Endothelial cell of umbilical vein (primary cell): ENCODE results near the gene SUSD6. TPM values are rescaled to one million over a fixed set of nuclear protein-coding genes. Genes with fewer than 3 reads are reported as not detected.

Experiments used
- BruUV-seq: library from RNA; stranded (reverse); fragments of 400-500 nt; replicated peaks from 2 replicates; lab custom pipeline; 2021; lab: Mats Ljungman, UMichigan
- CTCF ChIA-PET: fragments of 300-600, 350-600 bp; sonication (Branson Sonifier 250); formaldehyde crosslinking; loops from one replicate; lab custom pipeline; 2021; ENCODE audit warnings: antibody characterized with exemption, inconsistent platforms; lab: Charles Lee
- POLR2A ChIA-PET: fragments of 300-600, 350-600 bp; sonication (Branson Sonifier 250); formaldehyde crosslinking; loops from one replicate; lab custom pipeline; 2021; ENCODE audit warnings: antibody characterized with exemption, inconsistent platforms; lab: Charles Lee
- DNase-seq: peaks from one replicate; pipeline ENCODE4 v3.0.0-alpha.2; 2011; ENCODE audit warnings: low read depth, low spot score
- FAIRE-seq: peaks from 2 replicates; lab custom pipeline; 2011; peaks lifted over from hg19 to GRCh38; lab: Jason Lieb, UNC
- H2AFZ ChIP-seq: 2 replicates; pipeline ENCODE4 v1.6.0; 2012; ENCODE audit warnings: low read depth, low read length, control low read depth, inconsistent platforms
- H3K27ac ChIP-seq: 2 replicates; pipeline ENCODE4 v1.5.1; 2011; ENCODE audit warnings: low read depth, mild to moderate bottlenecking, control low read depth, low read length, moderate library complexity; ENCODE audit not compliant: insufficient read depth
- H3K27me3 ChIP-seq, 2 experiments: 2 replicates each; pipeline versions ENCODE4 v1.6.0 to v1.6.1; 2011; ENCODE audit warnings: low read length in 2 of 2, mixed read lengths in 1 of 2; ENCODE audit not compliant: control insufficient read depth in 2 of 2, insufficient read depth in 2 of 2
- H3K36me3 ChIP-seq, 2 experiments: 2 replicates in 1 of 2; 3 replicates in 1 of 2; pipeline ENCODE4 v1.5.1; 2011; ENCODE audit warnings: low read length in 2 of 2, mild to moderate bottlenecking in 1 of 2, moderate library complexity in 1 of 2; ENCODE audit not compliant: control insufficient read depth in 2 of 2, insufficient read depth in 2 of 2; ENCODE audit errors: extremely low read depth in 1 of 2
- H3K4me1 ChIP-seq: 3 replicates; pipeline ENCODE4 v1.5.1; 2011; ENCODE audit warnings: mild to moderate bottlenecking, low read length; ENCODE audit not compliant: control insufficient read depth, insufficient read depth; ENCODE audit errors: extremely low read depth
- H3K4me2 ChIP-seq: 2 replicates; pipeline ENCODE4 v1.6.1; 2011; ENCODE audit warnings: low read length, control low read depth, mixed read lengths; ENCODE audit not compliant: insufficient read depth
- H3K4me3 ChIP-seq, 3 experiments: fragments of 200-600 bp in 1 of 3; sonication (generic), shearing (Covaris generic) in 1 of 3; replicated peaks in 1 of 3; 2 replicates each; pipeline ENCODE4 v1.5.1; 2011 to 2016; ENCODE audit warnings: control low read depth in 3 of 3, low read length in 3 of 3, mild to moderate bottlenecking in 2 of 3, inconsistent platforms in 1 of 3, low read depth in 1 of 3, moderate library complexity in 1 of 3; ENCODE audit not compliant: insufficient read depth in 1 of 3
- H3K79me2 ChIP-seq: 2 replicates; pipeline ENCODE4 v1.6.0; 2012; ENCODE audit warnings: low read length, inconsistent platforms; ENCODE audit not compliant: control insufficient read depth, insufficient read depth
- H3K9ac ChIP-seq: replicated peaks from 2 replicates; pipeline ENCODE3; 2011; ENCODE audit warnings: low read length, control low read depth; ENCODE audit not compliant: insufficient read depth; ENCODE audit errors: extremely low read depth
- H3K9me1 ChIP-seq: replicated peaks from 3 replicates; pipeline ENCODE4 v1.6.0; 2011; ENCODE audit warnings: mild to moderate bottlenecking, low read length; ENCODE audit not compliant: control insufficient read depth, insufficient read depth; ENCODE audit errors: extremely low read depth
- H3K9me3 ChIP-seq: replicated peaks from 2 replicates; pipeline ENCODE4 v1.5.1; 2012; ENCODE audit warnings: low read length, inconsistent platforms; ENCODE audit not compliant: control insufficient read depth, insufficient read depth
- H4K20me1 ChIP-seq: replicated peaks from 2 replicates; pipeline ENCODE3; 2011; ENCODE audit warnings: mild to moderate bottlenecking, low read length; ENCODE audit not compliant: control insufficient read depth, insufficient read depth; ENCODE audit errors: extremely low read depth
- CTCF ChIP-seq, 2 donors: IDR thresholded peaks; 1 replicate in 1 of 2; 2 replicates in 1 of 2; pipeline ENCODE4 v1.5.1; 2011; ENCODE audit warnings: low read length in 2 of 2, mild to moderate bottlenecking in 2 of 2, moderate library complexity in 2 of 2, control low read depth in 1 of 2, inconsistent platforms in 1 of 2, low read depth in 1 of 2; ENCODE audit not compliant: insufficient read depth in 1 of 2; ENCODE audit errors: extremely low read depth in 1 of 2
- JUN ChIP-seq: IDR thresholded peaks from 2 replicates; pipeline ENCODE4 v1.6.1; 2011; ENCODE audit warnings: borderline replicate concordance, low read depth; ENCODE audit not compliant: insufficient read length, insufficient read depth
- MYC ChIP-seq: IDR thresholded peaks from one replicate; pipeline ENCODE4 v1.6.1; 2011; ENCODE audit warnings: mild to moderate bottlenecking, low read depth, low read length
- POLR2A ChIP-seq: IDR thresholded peaks from 2 replicates; pipeline ENCODE4 v1.6.1; 2012; ENCODE audit warnings: low read depth, mild to moderate bottlenecking, control low read depth, low read length
- POLR2AphosphoS5 ChIP-seq: IDR thresholded peaks from 2 replicates; pipeline ENCODE4 v1.6.1; 2012; ENCODE audit warnings: low read depth, mild to moderate bottlenecking, control low read depth, low read length, moderate library complexity; ENCODE audit not compliant: insufficient read depth
- dilution Hi-C: fragments of 300-500 bp; cut with MboI; formaldehyde crosslinking; loops from one replicate; pipeline ENCODE4 v1.15.0; 2019; ENCODE audit warnings: low sequenced_read_pairs; ENCODE audit not compliant: extremely low pct_ligation_motif_present
- intact Hi-C: fragments of 100-400 bp; cut with micrococcal nuclease; formaldehyde crosslinking; loops from one replicate; pipeline ENCODE4 v1.10.0; 2022
- polyA plus RNA-seq, 4 experiments: library from polyadenylated mRNA; depleted of rRNA in 3 of 4; stranded (reverse) in 3 of 4; unstranded in 1 of 4; fragments of >200 nt; gene quantifications; 2 replicates each; pipeline versions ENCODE4 v1.2.1 to v1.2.3, GENCODE V29; 2011 to 2012; ENCODE audit warnings: missing spikeins in 1 of 4
- total RNA-seq: library from RNA; stranded (reverse); gene quantifications from 2 replicates; pipeline ENCODE4 v1.2.3, GENCODE V29; 2021
- TF ChIP-seq, protein P1 (sequence below): IDR thresholded peaks from 2 replicates; pipeline ENCODE4 v1.6.1; 2011; ENCODE audit not compliant: insufficient read depth, insufficient read length

Gene SUSD6
- total and polyA plus RNA-seq, 2 donors (not counting 3 experiments of a cell fraction or from before 2014, with no cell fraction given): 13.4 to 19.5 TPM

DNA sequence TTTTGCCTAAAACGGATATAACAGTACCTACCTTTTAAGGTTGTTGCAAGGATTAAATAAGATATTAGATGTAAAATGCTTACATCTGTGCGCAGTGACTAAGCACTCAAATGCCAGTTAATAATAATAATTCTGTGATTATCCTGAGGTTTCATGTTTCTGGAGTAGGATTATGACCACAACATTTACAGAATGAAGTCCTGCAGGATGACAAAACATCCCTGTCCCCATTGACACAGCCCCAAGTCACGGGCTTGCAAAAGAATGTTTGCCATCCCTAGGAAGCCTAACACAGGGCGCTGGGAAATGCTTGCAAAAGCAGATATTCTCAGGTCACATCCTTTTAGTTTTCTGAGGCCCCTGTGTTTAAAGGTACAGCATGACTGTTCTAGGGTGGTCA lies 20.1 kb downstream of the SUSD6 start:
- DNase-seq: no peak
- no peak overlapping the region for H3K27ac ChIP-seq
- CTCF ChIA-PET: interaction anchor here (0.9 kb wide), 1 partner anchor 94 kb away, joined by 3 read pairs; no protein-coding TSS in a partner anchor

More for the DNA sequence above, 20.1 kb downstream of the SUSD6 start:
- no TSS peak for BruUV-seq
- FAIRE-seq: peak; percentile 75
- peaks cover 7% of the 10 kb centered on the region for H4K20me1 ChIP-seq
- dilution Hi-C loops (no loop called here), intact Hi-C loops (no loop called here)
- TF ChIP-seq POLR2AphosphoS5 (no peak), POLR2A (no peak), CTCF (IDR thresholded peaks at IDR 0.05; ENCODE audit: extremely low read depth in 1 of 2, insufficient read depth in 1 of 2, low read depth in 1 of 2, low read length in 2 of 2) (no peak), MYC (no peak), JUN (no peak)
- TF ChIP-seq, protein P1, sequence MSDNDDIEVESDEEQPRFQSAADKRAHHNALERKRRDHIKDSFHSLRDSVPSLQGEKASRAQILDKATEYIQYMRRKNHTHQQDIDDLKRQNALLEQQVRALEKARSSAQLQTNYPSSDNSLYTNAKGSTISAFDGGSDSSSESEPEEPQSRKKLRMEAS: no peak
- H3K9me1 ChIP-seq: no peaks in the 10 kb centered on the region
- no peak overlapping the region for H3K4me3 ChIP-seq
- H3K9me3 ChIP-seq: no peaks in the 10 kb centered on the region
- peaks cover 23% of the 10 kb centered on the region for H3K4me1 ChIP-seq
- H3K4me2 ChIP-seq: no peak overlapping the region
- POLR2A ChIA-PET: no interaction called here
- H2AFZ ChIP-seq: no peak overlapping the region
- H3K9ac ChIP-seq: no peak overlapping the region
- no peaks in the 10 kb centered on the region for H3K27me3 ChIP-seq
- H3K79me2 ChIP-seq: peaks cover 48% of the 10 kb centered on the region
- H3K36me3 ChIP-seq: no peaks in the 10 kb centered on the region
